WI38 (cell line): ENCODE results near the gene P2RX3.
"Not testable (repeated sequence)": the region's sequence is repeated elsewhere in the genome, so short reads cannot be mapped to it uniquely, and the experiment has no call there.

Experiments
- H3K4me3 ChIP-seq: 2 replicates; pipeline ENCODE4 v1.5.1; 2011; ENCODE audit warnings: low read depth, mild to moderate bottlenecking, control low read depth, low read length
- TF ChIP-seq, protein P1 (sequence below): IDR thresholded peaks from 2 replicates; pipeline ENCODE4 v1.5.1; 2012; ENCODE audit warnings: low read depth, mild to moderate bottlenecking, control low read depth, low read length

Gene P2RX3

DNA sequence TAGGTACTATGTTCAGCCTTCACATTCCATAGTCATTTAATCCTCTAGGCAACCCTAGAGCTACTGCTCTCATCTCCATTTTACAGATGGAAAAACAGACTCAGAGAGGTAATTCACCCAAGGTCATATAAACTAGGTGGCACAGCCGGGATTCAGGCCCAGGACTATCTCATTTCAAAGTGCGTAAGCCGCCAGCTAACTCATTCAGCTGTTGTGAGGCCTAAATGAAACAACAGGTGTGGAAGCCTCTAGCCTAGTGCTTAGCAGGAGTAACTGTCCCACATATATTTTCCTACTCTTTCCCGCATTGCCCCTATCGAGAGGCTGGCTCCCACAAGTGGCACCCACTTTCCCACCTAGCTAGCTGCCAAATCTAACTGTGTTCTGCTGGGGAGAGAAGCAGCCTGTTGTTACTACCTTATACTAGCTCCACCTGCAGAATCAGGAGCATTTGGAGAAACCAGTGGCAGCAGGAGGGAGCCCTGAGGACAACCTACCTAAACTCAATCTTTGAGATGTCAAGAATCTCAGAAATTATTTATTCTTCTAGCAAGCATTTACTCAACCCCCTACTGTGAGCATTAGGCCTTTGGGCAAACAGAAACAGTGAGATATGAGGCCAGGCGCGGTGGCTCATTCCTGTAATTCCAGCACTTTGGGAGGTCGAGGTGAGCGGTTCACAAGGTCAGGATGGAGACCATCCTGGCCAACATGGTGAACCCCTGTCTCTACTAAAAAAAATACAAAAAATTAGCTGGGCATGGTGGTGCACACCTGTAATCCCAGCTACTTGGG, 21.9 kb downstream of the P2RX3 start:
- no peak overlapping the region for H3K4me3 ChIP-seq
- TF ChIP-seq, protein P1, sequence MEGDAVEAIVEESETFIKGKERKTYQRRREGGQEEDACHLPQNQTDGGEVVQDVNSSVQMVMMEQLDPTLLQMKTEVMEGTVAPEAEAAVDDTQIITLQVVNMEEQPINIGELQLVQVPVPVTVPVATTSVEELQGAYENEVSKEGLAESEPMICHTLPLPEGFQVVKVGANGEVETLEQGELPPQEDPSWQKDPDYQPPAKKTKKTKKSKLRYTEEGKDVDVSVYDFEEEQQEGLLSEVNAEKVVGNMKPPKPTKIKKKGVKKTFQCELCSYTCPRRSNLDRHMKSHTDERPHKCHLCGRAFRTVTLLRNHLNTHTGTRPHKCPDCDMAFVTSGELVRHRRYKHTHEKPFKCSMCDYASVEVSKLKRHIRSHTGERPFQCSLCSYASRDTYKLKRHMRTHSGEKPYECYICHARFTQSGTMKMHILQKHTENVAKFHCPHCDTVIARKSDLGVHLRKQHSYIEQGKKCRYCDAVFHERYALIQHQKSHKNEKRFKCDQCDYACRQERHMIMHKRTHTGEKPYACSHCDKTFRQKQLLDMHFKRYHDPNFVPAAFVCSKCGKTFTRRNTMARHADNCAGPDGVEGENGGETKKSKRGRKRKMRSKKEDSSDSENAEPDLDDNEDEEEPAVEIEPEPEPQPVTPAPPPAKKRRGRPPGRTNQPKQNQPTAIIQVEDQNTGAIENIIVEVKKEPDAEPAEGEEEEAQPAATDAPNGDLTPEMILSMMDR = no peak

DNA sequence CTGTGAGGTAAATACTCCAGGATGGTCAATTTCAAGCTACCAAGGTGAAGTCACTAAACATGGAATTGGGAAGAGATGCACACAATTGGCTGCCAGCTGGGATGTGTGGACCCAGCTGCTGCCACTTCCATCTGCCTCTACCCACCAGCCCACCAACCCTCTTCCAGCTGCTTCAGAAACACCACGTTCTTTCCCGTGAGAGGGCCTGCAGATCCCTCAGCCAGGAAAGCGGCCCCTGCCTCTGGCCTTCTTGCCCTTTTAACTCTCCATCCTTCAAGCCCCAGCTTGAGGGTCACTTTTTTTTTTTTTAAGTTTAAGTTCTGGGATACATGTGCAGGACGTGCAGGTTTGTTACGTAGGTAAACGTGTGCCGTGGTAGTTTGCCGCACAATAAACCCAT, 22.8 kb downstream of the P2RX3 start:
- no peak overlapping the region for H3K4me3 ChIP-seq

DNA sequence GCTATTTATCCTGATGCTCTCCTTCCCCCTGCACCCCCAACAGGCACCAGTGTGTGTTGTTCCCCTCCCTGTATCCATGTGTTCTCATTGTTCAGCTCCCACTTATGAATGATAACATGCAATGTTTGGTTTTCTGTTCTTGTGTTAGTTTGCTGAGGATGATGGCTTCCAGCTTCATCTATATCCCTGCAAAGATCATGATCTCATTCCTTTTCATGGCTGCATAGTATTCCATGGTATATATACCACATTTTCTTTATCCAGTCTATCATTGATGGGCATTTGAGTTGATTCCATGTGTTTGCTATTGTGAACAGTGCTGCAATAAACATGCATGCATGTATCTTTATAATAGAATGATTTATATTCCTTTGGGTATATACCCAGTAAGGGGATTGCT, 23.3 kb downstream of the P2RX3 start:
- H3K4me3 ChIP-seq = not testable (repeated sequence)

More for the DNA sequence above, 22.8 kb downstream of the P2RX3 start:
- TF ChIP-seq, protein P1 = no peak

DNA sequence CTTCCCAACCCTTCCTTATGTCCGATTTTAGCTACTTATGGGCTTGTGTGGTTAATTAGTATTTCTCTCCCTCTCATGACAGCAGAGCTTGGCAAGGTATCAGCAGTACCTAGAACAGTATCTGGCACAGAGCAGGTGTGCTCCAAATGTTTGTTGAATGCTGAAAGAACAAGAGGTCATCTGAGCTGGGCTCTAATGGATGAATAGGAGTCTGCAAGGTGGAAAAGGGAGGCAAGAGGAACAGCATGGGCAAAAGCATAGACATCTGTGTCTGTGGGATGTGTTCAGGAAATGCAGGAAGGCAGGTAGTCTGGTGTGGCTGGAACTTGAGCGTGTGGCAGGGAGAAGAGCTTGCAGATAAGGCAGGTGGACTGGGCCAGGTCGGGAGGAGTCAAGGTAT, 23.8 kb downstream of the P2RX3 start:
- no peak overlapping the region for H3K4me3 ChIP-seq
- TF ChIP-seq, protein P1 = no peak

DNA sequence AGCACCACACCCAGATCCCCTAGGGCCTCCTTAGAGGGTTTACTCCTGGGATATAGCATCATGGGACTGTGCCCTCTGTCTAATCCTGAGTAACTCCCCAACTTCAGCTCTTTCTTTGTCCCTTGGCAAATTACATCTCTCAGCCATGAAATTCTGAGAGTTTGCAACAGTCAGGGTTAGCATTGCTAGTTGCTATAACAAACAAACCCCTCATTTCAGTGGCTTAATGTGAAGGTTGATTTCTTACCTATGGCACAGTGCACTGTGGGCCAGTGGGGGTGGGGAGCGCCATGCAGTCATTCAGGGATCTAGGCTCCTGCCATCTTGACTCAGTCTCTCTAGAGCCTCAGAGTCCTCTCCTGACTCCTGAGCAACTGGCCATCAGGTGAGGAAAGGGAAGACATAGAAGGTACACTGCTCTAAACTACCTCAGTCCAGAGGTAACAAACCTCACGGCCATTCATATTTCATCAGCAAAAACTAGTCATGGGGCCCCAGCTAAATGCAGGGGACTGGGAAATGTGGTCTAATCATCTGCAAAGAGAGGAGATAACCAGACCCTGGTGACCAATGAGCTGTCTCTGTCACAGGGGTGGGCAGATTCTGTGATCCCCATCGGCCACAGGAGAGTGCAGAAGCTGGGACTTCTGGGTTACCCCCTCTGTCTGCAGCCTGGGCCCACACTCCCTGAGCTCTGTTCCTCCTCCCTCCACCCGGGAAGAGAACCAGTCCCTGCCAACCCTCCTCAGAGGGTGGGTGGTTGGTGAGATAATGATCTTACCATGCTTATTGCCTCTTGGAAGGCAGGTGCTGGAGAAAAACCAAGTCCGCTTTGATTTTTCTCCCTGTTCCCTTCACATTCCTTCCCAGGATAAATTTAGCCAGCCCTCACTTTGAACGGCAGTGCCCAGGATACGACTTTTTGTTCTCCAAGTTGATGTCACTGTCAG, 25.3 kb downstream of the P2RX3 start:
- H3K4me3 ChIP-seq = no peak overlapping the region
- TF ChIP-seq, protein P1 = no peak

DNA sequence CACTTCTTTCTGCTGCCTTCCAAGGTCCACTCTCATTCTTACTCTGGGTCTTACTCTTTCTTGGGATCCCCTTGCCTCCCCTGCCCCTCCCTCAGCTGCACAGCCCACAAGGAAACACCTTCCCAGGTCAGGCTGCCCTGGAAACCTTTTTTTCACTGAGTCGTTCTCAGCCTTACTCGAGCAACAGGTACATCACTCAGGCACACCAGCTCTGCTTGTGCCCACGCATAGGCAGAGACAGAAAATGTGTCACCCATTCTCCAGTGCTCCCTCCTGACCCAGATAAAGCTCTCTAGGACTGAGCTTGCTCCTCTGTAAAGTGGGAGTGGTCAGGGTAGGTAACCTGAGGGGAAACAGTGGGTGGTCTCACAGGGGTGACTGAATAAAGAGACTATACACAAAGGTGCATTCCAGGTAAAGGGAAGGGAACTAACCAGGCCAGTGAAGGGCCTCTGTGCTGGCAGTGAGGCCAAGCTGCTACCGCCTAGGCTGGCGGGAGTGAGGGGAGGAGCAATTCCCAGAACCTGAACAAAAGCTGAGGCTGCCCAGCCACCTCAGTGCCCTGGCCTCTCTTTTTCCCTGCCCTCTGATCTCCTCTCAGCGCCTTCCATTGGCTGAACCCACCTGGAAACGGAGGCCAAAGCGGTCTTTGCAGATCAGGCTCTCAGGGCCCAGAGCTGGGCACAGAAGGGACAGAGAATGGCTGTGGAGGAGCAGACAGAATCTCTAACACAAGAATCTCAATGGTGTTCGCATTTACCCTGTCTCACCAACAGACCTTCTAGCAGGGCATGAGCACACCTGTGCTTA, 26.9 kb downstream of the P2RX3 start:
- no peak overlapping the region for H3K4me3 ChIP-seq
- TF ChIP-seq, protein P1 = no peak

DNA sequence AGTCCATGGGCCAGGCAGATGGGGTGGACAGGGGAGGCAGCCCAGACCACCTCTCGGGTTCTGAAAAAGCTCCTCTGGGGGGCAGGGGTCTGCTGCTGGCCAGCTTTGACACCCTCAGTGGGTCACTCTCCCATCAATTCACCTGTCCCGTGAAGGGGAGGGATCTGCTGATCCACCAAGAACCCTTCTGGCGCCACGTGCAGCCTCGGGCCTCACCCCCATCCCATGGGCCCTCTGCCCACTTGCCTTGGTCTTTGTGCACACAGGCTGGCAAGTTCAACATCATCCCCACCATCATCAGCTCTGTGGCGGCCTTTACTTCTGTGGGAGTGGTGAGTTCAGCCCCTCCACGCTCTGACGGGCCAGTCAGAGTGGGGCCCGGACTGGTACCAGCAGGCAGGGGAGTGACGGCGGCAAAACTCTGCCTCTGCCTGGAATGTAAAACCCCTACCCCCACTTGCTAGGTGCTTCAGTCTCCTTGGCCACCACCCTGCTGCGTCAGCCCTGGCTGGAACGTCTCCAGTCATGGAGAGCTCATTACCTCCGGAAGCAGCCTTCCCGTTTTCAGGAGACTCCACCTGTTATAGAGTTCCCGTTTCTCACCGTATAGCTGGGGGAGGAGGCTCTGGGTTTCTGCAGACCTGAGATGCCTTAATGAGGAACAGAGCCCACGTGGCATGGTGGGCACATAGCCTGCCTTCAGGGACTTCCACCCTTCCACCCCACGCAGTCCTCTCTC, 30.1 kb downstream of the P2RX3 start:
- no peak overlapping the region for H3K4me3 ChIP-seq
- TF ChIP-seq, protein P1 = no peak
